NCI-H1092 (cell line): Measurements from ENCODE around the gene DGKE.

Experiments used
- DNase-seq: peaks from one replicate; lab custom pipeline; 2025; lab: John Stamatoyannopoulos, UW

Gene DGKE

DNA sequence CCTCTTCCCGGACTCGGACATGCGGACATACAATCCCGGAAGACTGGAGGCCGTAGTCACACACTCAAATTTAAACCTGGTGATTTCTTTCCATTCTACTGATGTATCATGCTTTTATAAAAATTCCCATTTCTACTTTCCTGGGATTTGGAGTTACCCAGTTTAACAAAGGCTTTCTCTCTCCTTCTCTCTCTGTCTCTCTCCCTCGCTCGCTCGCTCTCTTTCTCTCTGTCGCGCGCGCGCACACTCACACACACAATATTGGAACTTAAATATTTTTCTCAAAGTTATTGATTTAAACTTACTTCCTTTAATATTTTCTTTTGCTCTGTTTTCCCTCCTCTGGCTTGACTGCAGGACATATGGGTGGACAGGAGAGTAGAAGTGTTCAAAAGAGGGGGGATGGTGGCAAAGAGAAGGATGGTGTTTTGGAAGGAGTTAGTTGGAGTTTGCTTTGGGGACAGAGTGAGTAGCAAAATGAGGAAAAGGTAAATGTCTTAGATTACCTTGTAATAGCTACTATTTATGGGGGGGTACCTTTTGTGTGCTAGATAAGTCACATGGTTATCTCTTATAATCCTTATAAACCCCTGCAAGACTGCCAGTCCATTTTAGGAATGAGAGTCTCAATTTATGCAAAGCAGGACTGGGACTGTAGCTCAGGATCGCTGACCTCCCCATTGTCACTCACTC, 80.8 kb downstream of the DGKE start:
- no peak for DNase-seq

DNA sequence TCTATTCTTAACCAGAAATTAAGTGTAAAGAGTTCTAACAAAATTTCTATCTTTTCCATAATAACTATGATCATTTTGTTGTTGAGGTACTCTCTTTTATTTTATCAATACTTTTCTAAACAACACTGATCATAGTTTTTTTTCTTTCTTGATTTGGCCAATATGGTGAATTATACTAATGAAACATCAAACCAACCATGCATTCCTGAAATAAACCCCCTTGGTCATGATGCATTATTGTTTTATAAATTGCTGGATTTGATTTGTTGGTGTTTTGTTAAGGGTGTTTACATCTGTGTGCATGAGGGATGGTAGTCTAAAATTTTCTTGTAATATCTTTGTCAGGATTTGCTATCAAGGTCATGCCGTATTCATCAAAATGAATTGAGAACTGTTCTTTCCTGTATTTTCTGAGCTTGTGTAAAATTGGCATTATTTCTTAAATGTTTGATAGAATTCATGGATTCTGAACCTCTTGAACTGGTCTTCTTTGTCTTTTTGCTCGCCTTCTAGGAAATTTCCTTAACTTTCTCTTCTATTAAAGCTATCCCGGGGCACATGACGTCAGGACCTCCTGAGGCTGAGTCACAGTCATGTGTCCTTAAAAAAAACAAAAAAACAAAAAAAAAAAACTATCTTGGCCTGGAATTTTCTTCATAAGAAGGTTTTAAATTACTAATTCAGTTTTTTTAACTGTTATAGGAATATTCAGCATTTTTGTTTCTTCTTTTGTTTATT, 83.8 kb downstream of the DGKE start:
- DNase-seq = no peak

DNA sequence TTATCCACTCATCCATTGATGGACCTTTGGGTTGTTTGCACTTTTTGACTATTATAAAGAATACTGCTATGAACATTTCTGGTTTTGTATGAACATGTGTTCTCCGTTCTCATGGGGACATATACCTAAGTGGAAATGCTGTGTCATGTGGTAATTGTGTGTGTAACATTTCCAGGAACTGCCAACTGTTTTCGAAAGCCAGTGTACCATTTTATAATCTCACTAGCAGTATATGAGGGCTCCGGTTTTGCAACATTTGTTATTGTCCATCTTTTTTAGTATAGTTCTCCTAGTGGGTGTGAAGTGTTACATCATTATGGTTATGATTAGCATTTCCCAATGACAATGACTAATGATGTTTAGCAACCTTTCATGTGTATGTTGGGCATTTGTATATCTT, 85.0 kb downstream of the DGKE start:
- DNase-seq = no peak
